HG03280 (cell line): ENCODE results near the gene DHRS7B.
"Not testable (repeated sequence)": the region's sequence is repeated elsewhere in the genome, so short reads cannot be mapped to it uniquely, and the experiment has no call there.

Source experiments
- ATAC-seq: cut with Tn5 transposase; IDR thresholded peaks from one replicate; pipeline ENCODE4 v1.9.1; 2021; ENCODE audit warnings: mild to moderate bottlenecking, moderate library complexity; ENCODE audit not compliant: unreplicated experiment

The DHRS7B gene

DNA sequence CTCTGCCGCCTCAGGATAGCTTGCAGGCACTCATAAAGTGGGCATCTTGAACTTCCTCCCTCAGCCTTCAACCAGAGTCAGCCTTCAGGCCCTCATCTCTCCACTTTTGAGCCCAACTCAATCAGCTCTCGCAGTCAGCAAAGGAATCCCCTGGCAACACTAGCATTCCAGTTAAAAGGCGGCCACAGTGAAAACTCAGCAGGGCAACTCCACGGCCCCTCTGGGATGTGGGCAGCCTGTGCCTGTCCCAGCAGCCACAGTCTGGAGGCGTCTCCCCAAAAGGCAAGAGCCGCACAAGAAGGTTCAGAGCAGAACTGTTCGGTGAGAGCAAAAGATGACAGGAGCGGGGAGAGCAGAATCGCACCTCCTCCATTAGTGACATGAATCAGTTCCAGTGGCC, 78.2 kb downstream of the DHRS7B start:
- no peak for ATAC-seq

DNA sequence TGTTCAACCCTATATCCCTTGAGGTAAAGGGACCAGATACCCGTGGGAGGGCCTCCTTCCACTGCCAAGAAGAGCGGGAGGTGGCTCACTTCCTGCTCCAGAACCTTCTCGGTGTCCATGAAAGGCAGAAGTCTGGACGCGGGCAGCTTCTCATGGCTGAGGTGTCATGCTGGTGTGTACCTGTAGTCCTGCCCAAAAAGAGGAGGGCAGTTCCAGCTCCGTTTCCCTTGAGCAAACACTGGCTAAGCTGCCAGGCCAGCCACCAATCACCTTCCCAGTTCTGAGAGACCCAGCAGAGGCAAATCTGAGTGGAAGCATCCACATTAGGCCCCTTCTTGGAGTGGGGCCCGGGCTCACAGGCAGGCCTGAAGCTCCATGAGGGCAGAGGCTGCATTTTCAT, 81.6 kb downstream of the DHRS7B start:
- ATAC-seq, result no peak

DNA sequence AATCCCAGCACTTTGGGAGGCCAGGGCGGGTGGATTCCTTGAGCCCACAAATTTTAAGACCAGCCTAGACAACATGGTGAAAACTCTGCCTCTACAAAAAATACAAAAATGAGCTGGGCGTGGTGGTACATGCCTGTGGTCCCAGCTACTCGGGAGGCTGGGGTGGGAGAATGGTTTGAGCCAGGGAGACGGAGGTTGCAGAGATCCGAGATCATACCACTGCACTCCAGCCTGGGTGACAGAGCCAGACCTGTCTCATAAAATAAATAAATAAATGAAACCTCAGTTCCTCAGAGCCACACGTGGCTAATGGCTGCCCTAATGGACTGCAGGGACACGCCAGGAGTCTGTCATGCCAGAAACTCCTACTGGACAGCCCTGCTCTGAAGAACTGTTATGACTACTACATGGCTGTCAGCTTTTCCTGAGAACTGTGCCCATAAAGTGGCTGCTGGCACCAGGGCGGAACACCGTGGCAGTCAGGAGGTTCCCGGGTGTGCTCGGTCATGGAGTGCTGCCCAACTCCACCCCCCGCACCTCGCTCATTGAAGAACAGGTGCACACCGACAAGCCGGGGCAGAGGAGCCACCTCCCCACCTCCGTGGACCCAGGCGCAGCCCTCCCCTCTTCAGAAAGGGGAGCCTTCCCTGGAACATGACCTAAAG, 82.9 kb downstream of the DHRS7B start:
- ATAC-seq, result no peak

DNA sequence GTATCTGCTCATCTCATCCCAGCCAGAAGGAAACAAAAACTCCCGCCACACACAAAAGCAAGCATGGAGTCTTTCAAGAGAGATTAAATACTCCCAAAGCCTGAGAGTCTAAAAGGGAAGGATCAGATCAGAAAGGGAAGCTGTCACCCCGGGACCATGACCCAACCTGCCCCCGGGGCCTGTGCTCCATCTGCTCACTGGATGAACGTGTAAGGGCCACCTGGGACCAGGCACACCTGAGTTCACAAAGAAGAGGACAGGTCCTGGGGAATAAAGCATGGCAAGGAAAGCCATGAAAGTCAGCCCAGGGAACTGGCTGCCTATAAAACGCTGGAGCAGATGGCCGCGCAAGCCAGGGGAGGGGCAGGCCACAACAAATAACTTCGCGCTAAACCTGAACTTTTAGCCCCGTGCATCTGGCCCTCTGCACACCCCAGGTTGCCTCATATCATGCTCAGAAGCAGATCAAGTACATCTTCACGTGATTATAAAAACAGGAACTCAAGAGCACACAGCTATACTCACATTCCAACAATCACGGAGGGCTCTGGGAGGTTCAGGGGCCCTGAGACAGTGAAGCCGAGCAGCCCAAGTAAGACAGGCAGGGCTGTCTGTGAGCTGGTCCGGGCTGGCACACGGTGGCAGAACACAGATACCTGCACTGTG, 83.8 kb downstream of the DHRS7B start:
- no peak for ATAC-seq

DNA sequence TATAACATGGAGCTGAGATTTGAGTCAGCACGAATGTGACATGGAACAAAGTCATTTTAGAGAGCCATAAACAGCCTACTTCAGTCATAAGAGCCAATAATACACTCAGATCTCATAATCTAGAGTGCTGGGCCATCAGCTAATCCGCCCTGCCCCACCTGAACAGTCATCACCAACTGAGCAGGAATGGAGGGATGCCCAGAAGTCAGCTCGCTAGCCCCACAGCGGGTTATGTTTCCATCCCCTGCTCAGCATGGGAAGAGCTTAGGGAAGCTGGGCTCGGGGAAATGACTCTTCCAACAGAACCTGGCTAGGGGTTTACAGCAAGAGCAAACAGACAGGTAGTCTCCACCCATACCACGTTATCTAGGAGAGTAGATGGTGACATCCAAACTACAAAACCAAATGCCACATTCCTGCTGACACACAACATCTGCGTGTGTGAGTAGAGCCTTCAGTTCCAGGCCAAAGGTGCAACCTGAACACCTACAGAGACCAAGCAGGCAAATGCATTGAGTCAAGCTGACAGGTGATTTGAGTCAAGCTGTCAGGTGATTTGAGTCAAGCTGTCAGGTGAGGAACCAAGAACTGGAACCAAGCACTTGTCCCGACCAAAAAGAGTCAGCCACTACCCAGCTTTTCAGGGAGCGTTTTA, 85.2 kb downstream of the DHRS7B start:
- ATAC-seq, result no peak

DNA sequence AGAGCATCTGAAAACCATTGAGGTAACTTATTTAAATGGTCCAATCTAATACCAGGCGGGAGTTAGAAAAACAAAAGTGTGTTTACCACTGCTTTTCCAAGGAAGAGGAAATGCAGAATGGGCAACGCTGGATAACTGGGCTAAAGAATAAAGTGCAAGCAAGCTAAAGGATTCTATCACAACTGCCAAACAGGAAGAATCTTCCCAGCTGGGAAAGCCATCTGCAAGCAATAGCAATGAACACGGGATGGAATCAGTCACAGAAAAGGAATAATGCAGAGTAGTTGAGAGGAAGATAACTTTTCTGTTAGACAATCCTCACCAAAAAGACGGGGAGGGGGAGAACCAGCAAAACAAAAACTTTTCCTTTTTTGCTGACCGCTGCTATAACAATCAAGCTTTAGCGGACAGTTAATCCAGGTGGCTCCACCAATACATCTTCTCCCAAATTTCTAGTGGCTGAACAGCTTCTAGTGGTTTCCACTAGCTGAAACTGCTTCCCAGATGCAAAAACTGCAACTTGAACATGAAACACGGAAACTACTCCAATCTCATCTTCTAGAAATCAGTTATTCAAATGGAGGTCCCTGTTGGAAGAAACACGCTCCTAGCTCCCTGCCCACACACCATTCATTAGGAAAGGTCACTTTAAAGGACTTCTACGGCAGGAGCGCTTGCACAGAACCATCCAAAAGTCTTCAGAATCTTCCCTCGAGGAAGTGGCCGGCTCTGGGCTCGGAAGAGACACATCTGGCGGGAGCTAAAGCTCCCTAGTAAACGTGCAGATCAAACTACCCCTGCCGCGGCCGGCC, 86.3 kb downstream of the DHRS7B start:
- ATAC-seq, result no peak

DNA sequence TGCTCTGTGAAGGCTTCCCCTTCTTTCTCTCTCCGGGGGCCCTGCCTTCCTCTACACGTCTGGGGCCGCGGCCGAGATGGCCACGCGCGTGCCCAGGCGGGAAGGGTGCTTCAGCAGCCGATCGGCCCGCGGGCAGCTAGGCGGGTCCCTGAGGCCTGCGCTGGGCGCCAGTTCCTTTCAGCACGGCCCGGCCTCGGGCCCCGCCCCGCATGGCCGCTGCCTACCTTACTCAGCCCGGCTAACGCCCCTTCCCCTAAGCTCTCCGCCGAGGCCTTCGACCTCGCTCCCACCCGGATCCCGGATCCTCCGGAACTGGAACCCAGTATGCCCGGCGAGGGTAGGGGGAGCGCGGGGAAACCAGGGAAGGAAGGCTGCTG, 86.9 kb downstream of the DHRS7B start:
- peak; percentile 15 for ATAC-seq

DNA sequence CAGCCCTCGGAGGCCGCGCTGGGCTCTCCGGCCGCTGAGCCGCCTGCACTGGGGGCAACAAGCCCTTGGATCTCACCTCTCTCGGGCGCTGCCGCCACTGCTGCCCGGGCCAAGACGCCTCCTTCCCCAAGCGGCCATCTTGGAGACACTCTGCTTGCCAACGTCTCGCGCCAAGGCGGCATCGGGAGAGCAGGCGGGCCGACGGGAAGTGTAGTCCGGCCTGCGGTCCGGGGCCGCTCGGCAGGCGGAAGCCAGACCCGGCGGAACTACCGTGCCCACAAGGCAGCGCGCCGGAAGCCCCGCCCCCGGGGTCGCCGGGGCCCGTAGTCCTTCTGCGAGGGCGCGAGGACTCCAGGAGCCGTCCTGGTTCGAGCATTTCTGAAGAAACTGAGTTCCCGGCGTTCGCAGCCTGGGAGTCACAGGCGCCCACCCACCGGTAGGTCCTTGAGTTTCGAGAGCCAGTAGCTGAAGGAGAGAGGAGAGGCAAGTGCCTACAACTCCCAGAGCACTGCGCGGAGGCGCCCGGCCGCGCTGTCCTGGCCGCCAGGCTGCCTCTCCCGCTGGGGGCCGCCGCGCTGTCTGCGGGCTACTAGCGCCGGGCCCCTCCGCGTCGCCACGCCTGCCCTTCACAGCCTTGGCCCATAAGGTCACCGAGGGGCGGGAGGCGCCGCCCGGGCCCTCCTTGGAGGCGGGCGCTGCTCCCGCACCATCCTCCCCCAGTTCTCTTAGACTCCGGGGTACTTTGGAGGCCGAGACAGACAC, 87.4 kb downstream of the DHRS7B start, which contains the start of gene TMEM11:
Gene TMEM11, minus strand, starts transcription at position 147 of the 762 bp plus-strand sequence. Its CDS starts 9 bp downstream, at position 138.
- ATAC-seq, result peak; percentile 94

DNA sequence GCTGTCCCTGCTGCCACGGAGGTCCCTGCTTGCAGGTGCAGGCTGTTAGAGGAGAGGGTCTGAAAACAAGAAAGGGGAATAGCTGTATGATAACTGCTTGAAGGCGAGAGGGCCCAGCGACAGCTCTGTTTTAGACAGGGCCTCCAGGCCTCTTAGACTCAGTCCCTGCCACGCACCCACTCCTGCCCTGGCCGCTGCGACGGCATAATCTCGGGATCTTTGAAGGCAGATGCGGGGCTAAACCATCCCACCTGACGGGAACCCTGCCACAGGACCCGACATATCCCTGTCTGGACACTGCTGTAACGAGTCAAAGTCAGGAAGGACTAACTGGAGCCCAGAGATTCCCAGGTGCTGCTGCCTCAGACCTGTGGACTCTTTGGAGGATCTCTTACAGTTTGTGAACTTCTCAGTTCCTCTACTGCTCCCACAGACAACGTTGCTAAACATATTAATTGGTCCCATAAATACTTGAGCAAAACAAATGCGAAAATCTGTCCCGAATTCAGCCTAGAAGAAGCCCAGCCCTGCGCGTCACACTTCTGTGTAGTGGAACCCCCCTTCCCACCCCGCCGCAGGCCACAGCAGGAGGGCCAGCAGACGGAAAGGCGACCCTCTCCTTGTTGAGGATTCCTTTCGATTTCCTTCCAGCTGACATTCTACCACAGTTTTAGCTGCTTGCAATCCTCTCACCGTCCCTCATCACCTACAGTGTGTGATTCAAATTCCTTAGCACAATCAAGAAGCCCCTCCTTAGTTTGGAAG, 88.2 kb downstream of the DHRS7B start:
- ATAC-seq, result peak; percentile 4

DNA sequence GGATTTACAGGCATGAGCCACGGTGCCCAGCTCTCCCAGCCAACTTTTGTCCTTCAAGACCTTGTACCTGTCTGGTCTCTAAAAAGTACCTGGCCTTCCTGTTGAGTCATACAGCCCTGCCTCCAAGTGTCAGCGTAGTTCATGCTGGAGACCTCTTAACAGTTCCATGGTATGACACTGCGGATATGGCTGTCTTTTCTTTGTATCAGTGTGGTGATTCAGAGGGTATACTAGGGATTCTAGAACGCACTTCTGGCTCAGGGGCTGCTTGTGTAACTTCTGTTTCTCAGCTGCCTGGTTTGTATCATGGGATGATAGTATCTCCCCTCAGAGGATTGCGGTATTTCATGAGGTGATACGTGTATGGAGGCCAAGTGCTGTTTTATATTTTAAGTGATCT, 89.2 kb downstream of the DHRS7B start:
- ATAC-seq, result no peak

DNA sequence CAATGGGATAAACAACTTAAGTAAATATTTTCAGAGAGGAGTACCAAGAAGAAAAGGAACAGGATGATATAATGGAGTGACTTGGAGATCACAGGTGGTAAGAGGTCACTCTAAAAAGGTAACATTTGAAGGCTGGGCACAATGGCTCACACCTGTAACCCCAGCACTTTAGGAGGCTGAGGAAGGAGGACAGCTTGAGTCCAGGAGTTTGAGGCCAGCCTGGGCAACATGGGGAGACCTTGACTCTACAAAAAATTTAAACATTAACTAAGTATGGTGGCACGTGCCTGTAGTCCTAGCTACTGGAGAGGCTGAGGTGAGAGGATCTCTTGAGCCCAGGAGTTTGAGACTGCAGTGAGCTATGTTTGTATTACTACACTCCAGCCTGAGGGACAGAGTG, 90.6 kb downstream of the DHRS7B start:
- ATAC-seq, result no peak

DNA sequence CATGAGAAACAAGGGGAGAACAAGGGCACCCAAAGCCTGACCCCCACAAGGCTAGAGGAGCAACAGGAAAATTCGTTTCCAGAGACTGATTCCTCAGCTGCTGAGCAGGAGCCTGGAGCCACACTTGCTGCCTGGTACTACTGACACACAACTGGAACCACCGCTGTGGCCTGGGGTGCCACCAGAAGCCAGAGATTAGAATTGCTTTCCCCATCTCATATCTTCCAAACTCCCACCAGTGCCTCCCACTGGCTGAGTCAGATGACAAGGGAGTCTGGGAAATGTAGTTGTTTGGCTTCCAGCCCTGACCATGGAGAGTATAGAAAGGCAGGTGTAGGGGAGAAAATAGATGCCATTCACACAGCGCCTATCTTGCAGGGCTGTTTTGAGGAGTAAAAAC, 91.3 kb downstream of the DHRS7B start:
- no peak for ATAC-seq

DNA sequence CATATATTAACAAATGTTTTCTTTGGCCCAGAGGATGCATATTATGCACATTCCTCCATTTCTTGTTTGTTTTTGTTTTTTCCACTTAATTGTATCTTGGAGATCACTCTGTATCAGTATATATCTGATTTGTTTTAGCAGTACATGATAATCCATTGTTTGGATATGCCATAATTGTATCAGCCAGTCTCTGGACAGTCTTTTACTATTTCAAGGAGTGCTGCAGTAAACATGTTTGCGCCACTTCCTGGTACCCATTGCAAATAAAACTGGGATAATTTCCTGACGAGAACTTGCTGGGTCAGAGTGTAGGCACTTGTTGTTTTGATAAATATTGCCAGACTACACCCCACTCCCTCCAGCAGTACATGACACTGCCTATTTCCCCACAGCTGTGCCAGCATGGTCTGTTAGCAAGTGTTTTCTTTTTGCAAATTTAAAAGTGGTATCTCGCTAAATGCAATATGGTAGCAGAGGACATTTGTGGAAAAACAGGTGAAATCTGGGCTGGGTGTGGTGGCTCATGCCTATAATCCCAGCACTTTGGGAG, 92.1 kb downstream of the DHRS7B start:
- ATAC-seq, result no peak

DNA sequence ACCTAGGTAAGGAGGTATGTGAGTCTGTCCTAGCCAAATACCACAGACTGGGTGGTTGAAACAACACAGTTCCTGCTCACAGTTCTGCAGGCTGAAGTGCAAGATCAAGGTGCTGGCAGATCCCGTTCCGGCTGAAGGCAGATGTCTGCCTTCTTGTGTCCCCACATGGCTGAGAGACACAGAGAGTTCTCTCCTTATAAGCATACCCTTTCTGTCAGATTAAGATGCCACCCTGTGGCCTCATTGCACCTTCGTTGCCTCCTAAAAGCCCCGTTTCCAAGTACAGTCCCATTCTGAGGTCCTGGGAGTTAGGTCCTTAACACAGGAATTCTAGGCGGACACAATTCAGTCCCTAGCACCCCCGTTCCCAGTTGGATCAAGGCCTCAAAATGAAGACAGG, 96.3 kb downstream of the DHRS7B start:
- no peak for ATAC-seq

DNA sequence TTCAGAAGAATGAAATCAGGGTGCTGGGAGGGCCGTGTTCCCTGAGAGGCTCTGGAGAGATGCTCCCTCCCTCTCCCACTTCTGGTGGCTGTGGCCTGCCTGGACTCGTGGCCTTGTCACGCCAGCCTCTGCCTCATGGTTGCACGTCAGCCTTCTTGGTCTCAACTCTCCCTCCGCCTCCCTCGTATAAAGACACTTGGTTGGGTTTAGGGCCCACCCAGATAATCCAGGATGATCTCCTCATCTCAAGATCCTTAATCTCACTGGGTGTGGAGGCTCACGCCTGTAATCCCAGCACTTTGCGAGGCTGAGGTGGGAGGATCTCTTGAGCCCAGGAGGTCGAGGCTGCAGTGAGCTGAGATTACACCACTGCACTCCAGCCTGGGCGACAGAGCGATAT, 100.5 kb downstream of the DHRS7B start:
- ATAC-seq, result not testable (repeated sequence)

DNA sequence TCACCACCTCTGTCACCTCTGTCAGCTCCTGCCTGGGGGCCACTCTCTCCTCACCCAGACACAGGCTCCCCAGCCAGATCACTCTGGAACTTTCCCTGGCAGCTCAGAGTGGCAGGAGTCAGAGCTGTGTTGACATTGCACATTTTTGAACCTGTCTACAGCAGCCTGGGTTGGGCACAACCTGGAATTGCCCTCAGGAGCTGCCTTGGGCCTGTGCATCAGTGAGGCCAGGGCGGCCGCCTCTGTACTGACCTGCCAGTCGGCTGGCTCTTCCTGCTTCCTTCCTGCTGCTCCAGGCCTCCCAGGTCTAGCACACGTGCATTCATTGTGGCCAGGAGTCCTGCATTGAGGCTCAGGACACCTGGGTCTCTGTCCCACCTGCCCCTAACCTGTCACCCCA, 101.3 kb downstream of the DHRS7B start:
- no peak for ATAC-seq

DNA sequence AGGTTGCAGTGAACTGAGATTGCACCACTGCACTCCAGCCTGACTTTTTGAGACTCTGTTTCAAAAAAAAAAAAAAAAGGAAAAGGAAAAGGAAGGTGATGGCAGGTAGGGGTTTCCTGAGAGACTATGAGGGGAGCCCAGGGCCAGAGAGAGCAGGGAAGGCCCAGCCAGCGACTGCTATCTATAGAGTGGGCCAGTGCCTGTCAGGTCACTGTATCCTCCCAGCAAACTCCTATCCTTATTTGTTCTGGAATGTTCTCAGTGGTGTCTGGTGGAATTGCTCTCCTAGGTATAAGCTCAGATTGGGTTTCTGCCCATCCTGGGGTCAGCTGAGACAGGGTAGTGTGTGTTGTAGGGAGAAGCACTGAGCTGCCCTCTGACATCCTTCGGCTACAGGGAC, 102.1 kb downstream of the DHRS7B start:
- no peak for ATAC-seq

DNA sequence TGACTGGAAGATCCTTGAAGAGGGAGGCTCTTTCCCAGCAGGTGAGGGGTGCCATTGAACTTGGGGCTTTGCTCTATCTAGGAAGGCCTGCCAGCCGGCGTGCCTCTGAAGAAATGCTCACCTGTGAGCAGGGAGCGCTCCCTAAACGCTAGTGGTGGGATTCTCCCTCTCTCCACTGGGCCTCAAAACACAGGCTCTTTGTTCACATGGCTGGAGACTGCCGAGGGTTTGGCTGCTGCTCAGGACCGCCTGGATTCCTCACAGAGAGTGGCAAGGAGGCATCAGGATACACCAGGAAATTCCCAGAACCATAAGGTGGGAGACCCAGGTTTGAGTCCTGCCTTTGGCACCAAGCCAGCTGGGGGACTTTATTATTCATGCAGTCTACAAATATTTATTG, 104.8 kb downstream of the DHRS7B start:
- ATAC-seq, result no peak

DNA sequence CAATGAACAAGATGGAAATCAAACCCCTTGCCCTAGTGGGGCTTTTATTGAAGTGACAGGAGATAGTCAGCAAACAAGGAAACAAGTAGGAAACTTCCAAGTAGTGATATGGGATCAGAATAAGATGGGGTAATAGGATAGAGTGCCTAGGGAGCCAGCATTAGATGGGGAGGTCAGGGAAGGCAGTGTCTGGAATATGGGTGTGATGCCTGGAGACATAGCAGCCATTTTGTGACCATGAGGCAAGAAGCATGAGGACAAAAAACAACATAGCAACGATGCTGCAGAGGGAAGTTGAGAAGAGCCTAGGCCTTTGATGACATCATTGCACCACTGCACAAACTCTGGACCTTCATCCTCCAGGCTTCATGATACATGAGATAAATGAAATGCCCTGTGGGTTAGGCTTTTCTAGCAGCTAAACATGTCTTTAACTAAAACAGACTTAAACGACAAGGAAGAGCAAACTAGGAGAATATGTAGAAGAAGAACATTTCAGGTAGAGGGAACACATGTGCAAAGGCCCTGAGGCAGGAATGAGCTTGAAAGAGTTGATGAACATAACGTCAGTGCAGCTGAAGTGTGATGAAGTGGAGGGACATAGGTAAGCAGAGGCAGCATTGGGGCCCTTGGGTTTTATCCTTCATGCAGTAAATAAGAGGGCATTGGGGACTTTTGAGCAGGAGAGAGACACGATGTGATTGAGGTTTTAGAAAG, 105.4 kb downstream of the DHRS7B start:
- no peak for ATAC-seq
